K562 (cell line): ENCODE measurements around the gene PRPH2. TPM values are rescaled to one million over a fixed set of nuclear protein-coding genes. Genes with fewer than 3 reads are reported as not detected.
A peak's percentile ranks its signal among the peaks of the same experiment; 100 is the strongest.

Source experiments
- ATF1 ChIP-seq, 2 experiments: fragments of 450-650 bp in 1 of 2; IDR thresholded peaks; 2 replicates each; pipeline ENCODE4 v1.6.1; 2016; ENCODE audit warnings: missing compliant biosample characterization in 1 of 2, missing genetic modification characterization in 1 of 2
- CBX1 ChIP-seq: sonication (generic); IDR thresholded peaks from 2 replicates; pipeline ENCODE4 v1.6.1; 2016; ENCODE audit warnings: antibody characterized with exemption, low read depth, mild to moderate bottlenecking
- CBX2 ChIP-seq: fragments of 200-600 bp; sonication (generic); IDR thresholded peaks from one replicate; pipeline ENCODE4 v1.6.1; 2012; ENCODE audit warnings: mild to moderate bottlenecking, low read length, inconsistent platforms; ENCODE audit not compliant: insufficient read depth, poor library complexity, severe bottlenecking
- FOXJ2 ChIP-seq: fragments of 200-800 bp; sonication (Bioruptor generic); IDR thresholded peaks from 2 replicates; pipeline ENCODE4 v1.6.1; 2016; ENCODE audit warnings: missing genetic modification characterization, missing compliant biosample characterization
- GABPA ChIP-seq: fragments of 200-800 bp; sonication (Bioruptor generic); conservative IDR thresholded peaks from 2 replicates; pipeline ENCODE4 v1.6.1; 2016; ENCODE audit warnings: low read depth, missing genetic modification characterization, missing compliant biosample characterization
- MCM3 ChIP-seq: fragments of 450-650 bp; IDR thresholded peaks from 2 replicates; pipeline ENCODE4 v1.6.1; 2016
- PML ChIP-seq: IDR thresholded peaks from 2 replicates; pipeline ENCODE4 v1.6.1; 2012; ENCODE audit warnings: low read length, inconsistent platforms
- POLR2B ChIP-seq: fragments of 450-650 bp; IDR thresholded peaks from 2 replicates; pipeline ENCODE4 v1.6.1; 2018; ENCODE audit warnings: low read depth; ENCODE audit not compliant: partially characterized antibody
- POU5F1 ChIP-seq: fragments of 150-350 bp; IDR thresholded peaks from 2 replicates; pipeline ENCODE4 v1.6.1; 2014; ENCODE audit warnings: borderline replicate concordance, low read length, low read depth, mild to moderate bottlenecking; ENCODE audit not compliant: partially characterized antibody
- ZBED1 ChIP-seq: IDR thresholded peaks from 2 replicates; pipeline ENCODE4 v1.6.1; 2014
- ZNF431 ChIP-seq: sonication (generic); formaldehyde crosslinking; IDR thresholded peaks from 2 replicates; pipeline ENCODE4 v1.8.0; 2022; ENCODE audit warnings: mild to moderate bottlenecking, missing genetic modification reagents
- polyA plus RNA-seq, 8 experiments: library from polyadenylated mRNA; depleted of rRNA in 4 of 8; stranded (reverse) in 5 of 8; unstranded in 3 of 8; fragments of >200 nt; fragmentation: Nextera tagmentation in 2 of 8; fragmentation: Illumina TruSeq in 1 of 8; extraction: Ambion mirVana in 2 of 8; extraction: Trizol in 1 of 8; gene quantifications; 2 replicates each; pipeline versions ENCODE4 v1.2.1 to v1.2.3, GENCODE V29; 2011 to 2014; ENCODE audit warnings: inconsistent platforms in 1 of 8, missing spikeins in 1 of 8
- total RNA-seq, 7 experiments: library from RNA; depleted of rRNA in 6 of 7; stranded (reverse); fragments of >200 nt in 6 of 7; fragmentation: Illumina TruSeq in 2 of 7; extraction: Trizol in 2 of 7; gene quantifications; 2 replicates each; pipeline versions ENCODE4 v1.2.1 to v1.2.3, GENCODE V29; 2011 to 2021; ENCODE audit warnings: low replicate concordance in 1 of 7
- TF ChIP-seq, protein P1 (sequence below): fragments of 450-650 bp; IDR thresholded peaks from 2 replicates; pipeline ENCODE4 v1.7.1; 2018; ENCODE audit warnings: mild to moderate bottlenecking, low read depth; ENCODE audit not compliant: partially characterized antibody
- TF ChIP-seq, protein P2 (sequence below): conservative IDR thresholded peaks from 2 replicates; pipeline ENCODE4 v1.6.1; 2011; ENCODE audit warnings: low read depth, mild to moderate bottlenecking, low read length; ENCODE audit not compliant: control insufficient read depth
- TF ChIP-seq, protein P3 (sequence below), 2 experiments: fragments of 450-650 bp; conservative IDR thresholded peaks; 2 replicates each; pipeline ENCODE4 v1.6.1; 2017; ENCODE audit warnings: mild to moderate bottlenecking in 2 of 2, moderate library complexity in 2 of 2
- TF ChIP-seq, protein P4 (sequence below): sonication (generic); formaldehyde crosslinking; IDR thresholded peaks from 2 replicates; pipeline ENCODE4 v1.8.0; 2022; ENCODE audit warnings: mild to moderate bottlenecking, missing genetic modification reagents
- TF ChIP-seq, protein P5 (sequence below): sonication (generic); formaldehyde crosslinking; IDR thresholded peaks from 2 replicates; pipeline ENCODE4 v1.8.0; 2022; ENCODE audit warnings: mild to moderate bottlenecking, low read depth, missing genetic modification reagents
- TF ChIP-seq, protein P6 (sequence below): fragments of 450-650 bp; formaldehyde crosslinking; IDR thresholded peaks from 2 replicates; pipeline ENCODE4 v1.4.0; 2020; ENCODE audit warnings: mild to moderate bottlenecking, moderate library complexity

The PRPH2 gene
- total and polyA plus RNA-seq, 9 of the 15 experiments (the other 6 are each of a cell fraction or from before 2014, with no cell fraction given): 0.03 to 0.11 (median 0.03) TPM; not detected in 5

DNA sequence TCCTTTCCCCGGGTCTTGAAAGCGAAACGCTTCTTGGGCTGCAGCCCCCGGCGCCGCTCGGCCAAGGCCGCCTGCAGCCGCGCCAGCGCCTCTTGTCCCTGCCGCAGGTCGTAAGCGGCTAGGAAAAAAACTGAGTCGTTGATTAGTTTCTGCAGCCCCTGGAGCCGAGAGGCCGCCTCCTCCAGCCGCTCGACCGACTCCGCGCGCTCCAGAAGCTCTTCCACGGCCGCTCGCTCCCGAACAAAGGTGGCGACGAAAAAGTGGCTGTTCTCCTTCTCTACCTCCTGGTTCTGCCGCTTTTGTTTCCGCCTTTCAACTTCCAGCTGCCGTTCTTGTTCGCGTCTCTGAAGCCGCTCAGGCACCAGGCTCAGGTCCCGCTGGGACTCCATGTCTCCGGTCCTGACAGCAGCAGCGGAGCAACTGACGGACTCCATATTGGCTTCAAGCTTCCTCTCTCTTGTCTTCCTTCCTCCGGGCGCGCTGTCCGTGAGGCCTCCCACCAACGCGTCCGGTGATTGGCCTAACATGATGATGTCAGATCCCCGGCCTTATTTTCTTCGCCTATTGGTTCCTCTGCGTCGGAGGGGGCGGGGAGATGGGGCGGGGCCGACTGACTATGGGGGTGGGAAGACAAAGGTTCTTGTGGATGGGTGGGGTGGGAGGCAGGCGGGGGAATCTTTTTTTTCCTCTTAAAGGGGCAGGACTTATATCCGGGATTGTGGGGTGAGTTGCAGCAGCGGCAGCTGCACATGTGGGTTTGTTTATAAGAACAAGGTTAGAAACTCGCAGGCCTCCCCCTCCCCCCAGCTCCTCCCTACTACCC, 23.5 kb upstream of the PRPH2 start, which contains the start of gene TBCC (continued):
- TF ChIP-seq, protein P1, sequence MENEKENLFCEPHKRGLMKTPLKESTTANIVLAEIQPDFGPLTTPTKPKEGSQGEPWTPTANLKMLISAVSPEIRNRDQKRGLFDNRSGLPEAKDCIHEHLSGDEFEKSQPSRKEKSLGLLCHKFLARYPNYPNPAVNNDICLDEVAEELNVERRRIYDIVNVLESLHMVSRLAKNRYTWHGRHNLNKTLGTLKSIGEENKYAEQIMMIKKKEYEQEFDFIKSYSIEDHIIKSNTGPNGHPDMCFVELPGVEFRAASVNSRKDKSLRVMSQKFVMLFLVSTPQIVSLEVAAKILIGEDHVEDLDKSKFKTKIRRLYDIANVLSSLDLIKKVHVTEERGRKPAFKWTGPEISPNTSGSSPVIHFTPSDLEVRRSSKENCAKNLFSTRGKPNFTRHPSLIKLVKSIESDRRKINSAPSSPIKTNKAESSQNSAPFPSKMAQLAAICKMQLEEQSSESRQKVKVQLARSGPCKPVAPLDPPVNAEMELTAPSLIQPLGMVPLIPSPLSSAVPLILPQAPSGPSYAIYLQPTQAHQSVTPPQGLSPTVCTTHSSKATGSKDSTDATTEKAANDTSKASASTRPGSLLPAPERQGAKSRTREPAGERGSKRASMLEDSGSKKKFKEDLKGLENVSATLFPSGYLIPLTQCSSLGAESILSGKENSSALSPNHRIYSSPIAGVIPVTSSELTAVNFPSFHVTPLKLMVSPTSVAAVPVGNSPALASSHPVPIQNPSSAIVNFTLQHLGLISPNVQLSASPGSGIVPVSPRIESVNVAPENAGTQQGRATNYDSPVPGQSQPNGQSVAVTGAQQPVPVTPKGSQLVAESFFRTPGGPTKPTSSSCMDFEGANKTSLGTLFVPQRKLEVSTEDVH: peak; percentile 66
- TF ChIP-seq POU5F1: no peak
- TF ChIP-seq ZNF431: 0 out of 2 replicates have a peak, but pooled peaks have one; percentile 22
- peak; percentile 97 for TF ChIP-seq POLR2B
- TF ChIP-seq PML: peak; percentile 89
- TF ChIP-seq FOXJ2 (tag): 0 out of 2 replicates have a peak, but pooled peaks have one; percentile 64
- no peak for TF ChIP-seq CBX2
- TF ChIP-seq, protein P2, sequence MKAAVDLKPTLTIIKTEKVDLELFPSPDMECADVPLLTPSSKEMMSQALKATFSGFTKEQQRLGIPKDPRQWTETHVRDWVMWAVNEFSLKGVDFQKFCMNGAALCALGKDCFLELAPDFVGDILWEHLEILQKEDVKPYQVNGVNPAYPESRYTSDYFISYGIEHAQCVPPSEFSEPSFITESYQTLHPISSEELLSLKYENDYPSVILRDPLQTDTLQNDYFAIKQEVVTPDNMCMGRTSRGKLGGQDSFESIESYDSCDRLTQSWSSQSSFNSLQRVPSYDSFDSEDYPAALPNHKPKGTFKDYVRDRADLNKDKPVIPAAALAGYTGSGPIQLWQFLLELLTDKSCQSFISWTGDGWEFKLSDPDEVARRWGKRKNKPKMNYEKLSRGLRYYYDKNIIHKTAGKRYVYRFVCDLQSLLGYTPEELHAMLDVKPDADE: peak; percentile 1
- TF ChIP-seq, protein P3, sequence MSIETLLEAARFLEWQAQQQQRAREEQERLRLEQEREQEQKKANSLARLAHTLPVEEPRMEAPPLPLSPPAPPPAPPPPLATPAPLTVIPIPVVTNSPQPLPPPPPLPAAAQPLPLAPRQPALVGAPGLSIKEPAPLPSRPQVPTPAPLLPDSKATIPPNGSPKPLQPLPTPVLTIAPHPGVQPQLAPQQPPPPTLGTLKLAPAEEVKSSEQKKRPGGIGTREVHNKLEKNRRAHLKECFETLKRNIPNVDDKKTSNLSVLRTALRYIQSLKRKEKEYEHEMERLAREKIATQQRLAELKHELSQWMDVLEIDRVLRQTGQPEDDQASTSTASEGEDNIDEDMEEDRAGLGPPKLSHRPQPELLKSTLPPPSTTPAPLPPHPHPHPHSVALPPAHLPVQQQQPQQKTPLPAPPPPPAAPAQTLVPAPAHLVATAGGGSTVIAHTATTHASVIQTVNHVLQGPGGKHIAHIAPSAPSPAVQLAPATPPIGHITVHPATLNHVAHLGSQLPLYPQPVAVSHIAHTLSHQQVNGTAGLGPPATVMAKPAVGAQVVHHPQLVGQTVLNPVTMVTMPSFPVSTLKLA (conservative IDR thresholded peaks at IDR 0.05): peak; percentile 96 to 97
- TF ChIP-seq ZBED1: no peak
- TF ChIP-seq, protein P4, sequence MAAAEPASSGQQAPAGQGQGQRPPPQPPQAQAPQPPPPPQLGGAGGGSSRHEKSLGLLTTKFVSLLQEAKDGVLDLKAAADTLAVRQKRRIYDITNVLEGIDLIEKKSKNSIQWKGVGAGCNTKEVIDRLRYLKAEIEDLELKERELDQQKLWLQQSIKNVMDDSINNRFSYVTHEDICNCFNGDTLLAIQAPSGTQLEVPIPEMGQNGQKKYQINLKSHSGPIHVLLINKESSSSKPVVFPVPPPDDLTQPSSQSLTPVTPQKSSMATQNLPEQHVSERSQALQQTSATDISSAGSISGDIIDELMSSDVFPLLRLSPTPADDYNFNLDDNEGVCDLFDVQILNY (CRISPR knock-in tag): peak; percentile 85; the same call in 1 of the 2 replicates
- TF ChIP-seq MCM3: no peak
- TF ChIP-seq, protein P5, sequence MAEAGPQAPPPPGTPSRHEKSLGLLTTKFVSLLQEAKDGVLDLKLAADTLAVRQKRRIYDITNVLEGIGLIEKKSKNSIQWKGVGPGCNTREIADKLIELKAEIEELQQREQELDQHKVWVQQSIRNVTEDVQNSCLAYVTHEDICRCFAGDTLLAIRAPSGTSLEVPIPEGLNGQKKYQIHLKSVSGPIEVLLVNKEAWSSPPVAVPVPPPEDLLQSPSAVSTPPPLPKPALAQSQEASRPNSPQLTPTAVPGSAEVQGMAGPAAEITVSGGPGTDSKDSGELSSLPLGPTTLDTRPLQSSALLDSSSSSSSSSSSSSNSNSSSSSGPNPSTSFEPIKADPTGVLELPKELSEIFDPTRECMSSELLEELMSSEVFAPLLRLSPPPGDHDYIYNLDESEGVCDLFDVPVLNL (CRISPR knock-in tag): peak; percentile 76
- TF ChIP-seq, protein P6, sequence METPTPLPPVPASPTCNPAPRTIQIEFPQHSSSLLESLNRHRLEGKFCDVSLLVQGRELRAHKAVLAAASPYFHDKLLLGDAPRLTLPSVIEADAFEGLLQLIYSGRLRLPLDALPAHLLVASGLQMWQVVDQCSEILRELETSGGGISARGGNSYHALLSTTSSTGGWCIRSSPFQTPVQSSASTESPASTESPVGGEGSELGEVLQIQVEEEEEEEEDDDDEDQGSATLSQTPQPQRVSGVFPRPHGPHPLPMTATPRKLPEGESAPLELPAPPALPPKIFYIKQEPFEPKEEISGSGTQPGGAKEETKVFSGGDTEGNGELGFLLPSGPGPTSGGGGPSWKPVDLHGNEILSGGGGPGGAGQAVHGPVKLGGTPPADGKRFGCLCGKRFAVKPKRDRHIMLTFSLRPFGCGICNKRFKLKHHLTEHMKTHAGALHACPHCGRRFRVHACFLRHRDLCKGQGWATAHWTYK (CRISPR knock-in tag): peak; percentile 37; the same call in 1 of the 2 replicates
- TF ChIP-seq CBX1: peak; percentile 27; the same call in 1 of the 2 replicates
- TF ChIP-seq ATF1 (CRISPR knock-in tag; IDR thresholded peaks at IDR 0.05): peak; percentile 61; the same call in 1 of the 2 replicates
- TF ChIP-seq ATF1 (tag; IDR thresholded peaks at IDR 0.05): peak; percentile 87
- peak; percentile 68 for TF ChIP-seq GABPA (tag)
